HG03095 (cell line): ENCODE results near the gene LGALS7B.
"Not testable (repeated sequence)": the region's sequence is repeated elsewhere in the genome, so short reads cannot be mapped to it uniquely, and the experiment has no call there.

Source experiments
- ATAC-seq: cut with Tn5 transposase; IDR thresholded peaks from one replicate; pipeline ENCODE4 v1.9.1; 2021; ENCODE audit warnings: moderate library complexity; ENCODE audit not compliant: unreplicated experiment

The LGALS7B gene

DNA sequence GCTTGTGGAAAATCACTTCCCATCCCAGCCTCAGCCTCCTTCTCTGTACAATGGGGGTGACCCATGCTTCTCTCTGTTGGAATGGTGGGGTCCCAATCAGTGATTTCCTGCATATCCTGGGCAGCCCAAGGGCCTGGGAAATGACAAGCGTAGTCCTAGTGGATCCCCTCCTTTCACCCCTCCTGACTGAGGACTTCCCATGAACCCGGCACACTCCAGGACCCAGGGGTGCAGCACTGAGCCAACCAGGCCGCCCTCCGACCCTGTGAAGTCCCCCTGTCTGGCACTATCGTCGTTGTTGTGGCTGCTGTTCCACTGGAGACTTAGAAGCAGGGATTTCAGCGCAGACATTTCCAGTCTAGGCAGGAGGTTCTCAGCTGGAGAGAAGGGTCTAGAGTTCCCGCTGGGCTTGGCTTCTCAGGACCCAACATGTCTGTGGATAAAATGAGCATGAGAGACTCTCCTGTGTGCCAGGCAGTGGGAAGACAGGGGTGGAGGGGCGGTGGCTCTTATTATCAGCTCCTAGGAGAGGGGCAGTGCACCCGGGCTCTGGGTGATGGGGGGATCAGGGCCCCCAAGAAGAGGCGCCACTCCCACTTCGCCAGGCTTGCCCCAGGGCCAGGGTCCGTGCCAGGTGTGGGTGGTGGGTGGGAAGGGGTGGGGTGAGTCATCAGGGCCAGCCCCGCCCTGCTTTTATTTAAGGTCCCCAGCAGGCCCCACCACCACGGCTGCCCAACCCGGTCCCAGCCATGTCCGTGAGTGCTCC is at the start of gene LGALS7B:
LGALS7B (plus strand) TSS at position 723 of the 766 bp plus-strand sequence; CDS start at position 750, 27 bp downstream.
- ATAC-seq: no peak

- ATAC-seq: no peak
These were observed 49.4 kb upstream of the LGALS7B start for GRCh38 chr19:38739440-38740256.

DNA sequence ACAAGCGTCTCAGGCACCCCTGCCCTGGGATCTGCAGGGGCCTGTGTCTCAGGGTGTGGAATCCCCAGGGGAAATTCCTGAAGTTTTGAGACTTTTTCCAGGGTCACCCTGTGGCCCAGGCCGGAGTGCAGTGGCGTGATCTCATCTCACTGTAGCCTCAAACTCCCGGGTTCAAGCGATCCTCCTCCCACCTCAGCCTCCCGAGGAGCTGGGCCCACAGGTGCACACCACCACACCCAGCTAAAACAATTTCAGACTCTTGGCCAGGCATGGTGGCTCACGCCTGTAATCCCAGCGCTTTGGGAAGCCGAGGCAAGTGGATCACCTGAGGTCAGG is 48.8 kb upstream of the LGALS7B start:
- ATAC-seq: no peak

DNA sequence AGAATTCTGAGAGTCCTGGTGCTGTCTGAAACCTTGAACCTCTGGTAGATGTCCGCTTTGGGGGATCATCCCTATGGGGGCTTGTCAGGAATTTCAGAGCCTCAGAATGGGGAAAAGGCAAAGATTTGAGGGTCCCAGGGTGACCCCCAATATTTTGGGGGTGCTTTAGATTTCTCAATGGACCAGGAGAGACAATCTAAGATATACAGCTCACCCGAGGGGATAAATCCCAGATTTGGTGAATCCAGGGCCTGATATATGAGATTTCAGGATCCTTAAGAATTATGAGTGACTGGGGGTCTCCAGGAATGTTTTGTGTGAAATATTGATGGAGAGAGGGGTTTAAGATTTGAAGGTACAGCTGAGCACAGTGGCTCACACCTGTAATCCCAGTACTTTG is 48.1 kb upstream of the LGALS7B start:
- ATAC-seq: no peak

DNA sequence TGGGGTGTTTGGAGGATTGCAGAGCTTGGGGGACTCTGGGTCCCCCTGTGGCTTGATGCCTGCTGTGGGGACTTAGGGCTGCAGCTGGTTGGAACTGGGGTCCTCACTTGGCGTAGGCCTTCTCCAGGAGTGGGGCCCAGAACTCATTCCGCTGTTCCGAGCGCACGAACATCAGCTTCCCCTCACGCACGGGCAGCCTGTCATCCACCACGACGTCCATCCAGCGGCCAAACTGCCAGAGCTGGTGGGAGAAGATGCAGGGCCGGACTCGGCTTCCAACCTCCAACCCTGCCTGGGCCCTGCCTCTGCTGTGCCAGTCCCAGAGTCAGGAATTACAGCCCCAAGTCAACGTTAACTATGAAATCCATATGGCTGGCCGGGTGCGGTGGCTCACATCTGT is 47.3 kb upstream of the LGALS7B start:
- ATAC-seq: no peak

DNA sequence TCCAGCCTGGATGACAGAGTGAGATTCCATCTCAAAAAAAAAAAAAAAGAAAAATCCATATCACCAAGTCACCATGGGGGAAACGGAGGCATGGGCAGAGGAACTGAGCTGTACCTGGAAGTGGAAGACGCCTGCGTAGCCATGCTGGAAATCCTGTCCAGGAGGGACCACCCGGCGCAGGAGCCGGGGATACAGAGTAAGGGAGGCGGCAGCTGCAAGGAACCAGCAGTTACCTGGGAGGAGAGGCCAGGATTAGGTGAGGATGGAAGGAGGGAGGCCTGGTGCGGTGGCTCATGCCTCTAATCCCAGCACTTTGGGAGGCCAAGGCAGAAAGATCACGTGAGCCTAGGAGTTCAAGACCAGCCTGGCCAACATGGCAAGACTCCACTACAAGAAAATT is 46.7 kb upstream of the LGALS7B start:
- no peak for ATAC-seq

GRCh38 chr19:38742906-38743305 is 46.1 kb upstream of the LGALS7B start:
- no peak for ATAC-seq

GRCh38 chr19:38743394-38744297 is 45.4 kb upstream of the LGALS7B start:
- ATAC-seq: no peak

DNA sequence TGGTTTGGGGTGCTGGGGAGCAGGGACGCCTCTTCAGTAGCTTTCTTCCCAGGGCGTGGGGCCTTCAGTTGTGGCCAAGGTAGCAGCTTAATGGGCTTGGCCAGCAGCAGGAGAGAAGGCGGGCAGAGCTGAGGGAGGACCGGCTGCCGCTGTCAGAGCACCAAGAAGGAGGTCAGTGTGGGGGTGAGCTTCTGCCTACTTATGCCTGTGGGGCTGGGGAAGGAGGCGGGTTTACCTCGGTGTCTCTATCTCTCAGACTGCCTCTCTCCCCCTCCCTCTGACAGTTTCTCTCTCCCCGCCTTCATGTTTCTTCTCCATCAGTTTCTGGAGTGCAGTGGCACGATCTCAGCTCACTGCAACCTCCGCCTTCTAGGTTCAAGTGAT is 44.7 kb upstream of the LGALS7B start, which contains the start of gene CAPN12:
CAPN12 (minus strand) TSS at position 177 of the 384 bp plus-strand sequence. CDS start 309 bp downstream, outside the sequence.
- no peak for ATAC-seq

- no peak for ATAC-seq
These were observed 44.1 kb upstream of the LGALS7B start for GRCh38 chr19:38744874-38745273.

DNA sequence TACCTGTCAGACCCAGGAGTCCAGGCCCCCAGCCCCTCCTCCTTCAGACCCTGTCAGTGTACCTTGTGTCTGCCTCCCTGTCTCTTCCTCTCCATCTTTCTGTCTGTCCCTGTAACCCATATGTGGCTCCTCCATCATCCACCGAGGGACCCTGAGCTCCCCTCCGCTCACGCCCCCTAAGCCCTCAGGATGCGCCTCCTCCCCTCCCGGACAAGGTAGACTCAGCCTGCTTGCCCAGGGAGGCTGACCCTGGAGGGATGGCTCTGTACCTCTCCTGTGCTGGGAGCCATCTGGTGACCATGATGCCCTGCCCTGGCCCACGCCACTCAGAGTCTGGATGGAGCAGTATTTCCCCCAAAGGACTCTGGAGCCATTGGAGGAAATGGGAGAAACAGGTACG is 43.7 kb upstream of the LGALS7B start:
- no peak for ATAC-seq

- not testable (repeated sequence) for ATAC-seq
These were observed 35.2 kb upstream of the LGALS7B start for GRCh38 chr19:38753783-38754182.

DNA sequence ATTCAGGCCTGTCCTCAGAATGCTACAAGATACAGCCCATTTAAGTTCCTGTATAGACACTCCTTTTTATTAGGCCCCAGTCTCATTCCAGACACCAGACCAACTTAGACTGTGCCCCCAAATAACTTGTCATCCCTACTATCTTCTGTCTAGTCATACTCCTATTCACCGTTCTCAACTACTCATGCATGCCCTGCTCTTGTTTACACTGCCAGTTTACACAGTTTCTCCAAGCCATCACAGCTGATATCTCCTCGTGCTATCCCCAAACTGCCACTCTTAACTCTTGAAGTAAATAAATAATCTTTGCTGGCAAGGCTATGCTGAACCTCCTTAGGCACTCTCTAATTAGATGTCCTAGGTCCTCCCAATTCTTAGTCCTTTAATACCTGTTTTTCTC is 34.8 kb upstream of the LGALS7B start:
- ATAC-seq: not testable (repeated sequence)

- ATAC-seq: no peak
These were observed 29.4 kb upstream of the LGALS7B start for GRCh38 chr19:38759590-38760003.

GRCh38 chr19:38760805-38761517 is 28.0 kb upstream of the LGALS7B start:
- ATAC-seq: not testable (repeated sequence)

- ATAC-seq: not testable (repeated sequence)
These were observed 27.1 kb upstream of the LGALS7B start for GRCh38 chr19:38761884-38762389.

- no peak for ATAC-seq
These were observed 25.2 kb upstream of the LGALS7B start for GRCh38 chr19:38763795-38764220.

- no peak for ATAC-seq
These were observed 23.8 kb upstream of the LGALS7B start for GRCh38 chr19:38765214-38765613.

DNA sequence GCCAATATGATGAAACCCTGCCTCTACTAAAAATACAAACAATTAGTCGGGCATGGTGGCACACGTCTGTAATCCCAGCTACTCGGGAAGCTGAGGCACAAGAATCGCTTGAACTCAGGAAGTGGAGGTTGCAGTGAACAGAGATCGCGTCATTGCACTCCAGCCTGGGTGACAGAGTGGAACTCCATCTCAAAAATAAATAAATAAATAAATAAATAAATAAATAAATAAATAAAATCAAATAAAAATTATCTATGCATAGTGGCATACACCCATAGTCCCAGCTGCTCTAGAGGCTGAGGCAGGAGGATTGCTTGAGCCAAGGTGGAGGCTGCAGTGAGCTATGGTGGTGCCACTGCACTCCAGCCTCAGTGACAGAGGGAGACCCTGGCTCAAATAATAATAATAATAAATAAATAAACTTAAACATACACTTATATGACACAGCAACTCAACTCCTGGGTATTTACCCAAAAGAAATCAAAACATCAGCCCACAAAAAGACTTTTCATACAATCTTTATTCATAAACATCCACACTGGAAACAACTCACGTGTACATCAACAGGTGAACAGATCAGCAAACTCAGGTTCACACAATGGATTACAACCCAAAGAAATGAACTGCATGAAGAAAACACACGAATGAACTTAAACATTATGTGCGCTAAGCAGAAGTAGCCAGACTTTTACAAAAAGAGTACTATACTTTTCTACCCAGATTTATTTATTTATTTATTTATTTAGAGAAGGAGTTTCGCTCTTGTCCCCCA is 22.5 kb upstream of the LGALS7B start:
- ATAC-seq: no peak
